Immature natural killer cell (primary cell): ENCODE data around the gene NIT2. TPM values are rescaled to one million over a fixed set of nuclear protein-coding genes. Genes with fewer than 3 reads are reported as not detected.

Experiments used
- DNase-seq, 3 donors: peaks; one replicate each; pipeline ENCODE4 v3.0.0; 2022; ENCODE audit warnings: mixed read lengths in 1 of 3
- H3K27ac Mint-ChIP-seq, 6 donors: one replicate each; pipeline ENCODE4 v1.8.0; 2020; ENCODE audit warnings: mixed read lengths in 6 of 6, mild to moderate bottlenecking in 5 of 6, inconsistent platforms in 4 of 6, moderate library complexity in 3 of 6
- H3K27me3 Mint-ChIP-seq, 3 donors: one replicate each; pipeline ENCODE4 v1.8.0; 2020 to 2021; ENCODE audit warnings: low read depth in 3 of 3, mild to moderate bottlenecking in 3 of 3, mixed read lengths in 3 of 3, moderate library complexity in 3 of 3, inconsistent platforms in 1 of 3
- H3K36me3 Mint-ChIP-seq, 3 donors: one replicate each; pipeline ENCODE4 v1.8.0; 2020; ENCODE audit warnings: mixed read lengths in 3 of 3, inconsistent platforms in 2 of 3, mild to moderate bottlenecking in 2 of 3
- H3K4me1 Mint-ChIP-seq, 2 donors: one replicate each; pipeline ENCODE4 v1.8.0; 2020; ENCODE audit warnings: inconsistent platforms in 2 of 2, mild to moderate bottlenecking in 2 of 2, mixed read lengths in 2 of 2, moderate library complexity in 1 of 2
- H3K4me3 Mint-ChIP-seq, 5 donors: one replicate each; pipeline ENCODE4 v1.8.0; 2020; ENCODE audit warnings: mild to moderate bottlenecking in 5 of 5, mixed read lengths in 5 of 5, inconsistent platforms in 3 of 5, moderate library complexity in 3 of 5
- H3K9me3 Mint-ChIP-seq, 6 donors: one replicate each; pipeline ENCODE4 v1.8.0; 2020; ENCODE audit warnings: mild to moderate bottlenecking in 6 of 6, mixed read lengths in 6 of 6, inconsistent platforms in 4 of 6, moderate library complexity in 3 of 6
- polyA plus RNA-seq, 3 donors: library from polyadenylated mRNA; unstranded; fragments of 300-500 nt; fragmentation: Illumina TruSeq; gene quantifications; one replicate each; pipeline ENCODE4 v1.2.3, GENCODE V29; 2021

The NIT2 gene, protein sequence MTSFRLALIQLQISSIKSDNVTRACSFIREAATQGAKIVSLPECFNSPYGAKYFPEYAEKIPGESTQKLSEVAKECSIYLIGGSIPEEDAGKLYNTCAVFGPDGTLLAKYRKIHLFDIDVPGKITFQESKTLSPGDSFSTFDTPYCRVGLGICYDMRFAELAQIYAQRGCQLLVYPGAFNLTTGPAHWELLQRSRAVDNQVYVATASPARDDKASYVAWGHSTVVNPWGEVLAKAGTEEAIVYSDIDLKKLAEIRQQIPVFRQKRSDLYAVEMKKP
- 10 to 100 TPM; 35.6 to 46.0 (median 41.7) TPM for polyA plus RNA-seq

DNA sequence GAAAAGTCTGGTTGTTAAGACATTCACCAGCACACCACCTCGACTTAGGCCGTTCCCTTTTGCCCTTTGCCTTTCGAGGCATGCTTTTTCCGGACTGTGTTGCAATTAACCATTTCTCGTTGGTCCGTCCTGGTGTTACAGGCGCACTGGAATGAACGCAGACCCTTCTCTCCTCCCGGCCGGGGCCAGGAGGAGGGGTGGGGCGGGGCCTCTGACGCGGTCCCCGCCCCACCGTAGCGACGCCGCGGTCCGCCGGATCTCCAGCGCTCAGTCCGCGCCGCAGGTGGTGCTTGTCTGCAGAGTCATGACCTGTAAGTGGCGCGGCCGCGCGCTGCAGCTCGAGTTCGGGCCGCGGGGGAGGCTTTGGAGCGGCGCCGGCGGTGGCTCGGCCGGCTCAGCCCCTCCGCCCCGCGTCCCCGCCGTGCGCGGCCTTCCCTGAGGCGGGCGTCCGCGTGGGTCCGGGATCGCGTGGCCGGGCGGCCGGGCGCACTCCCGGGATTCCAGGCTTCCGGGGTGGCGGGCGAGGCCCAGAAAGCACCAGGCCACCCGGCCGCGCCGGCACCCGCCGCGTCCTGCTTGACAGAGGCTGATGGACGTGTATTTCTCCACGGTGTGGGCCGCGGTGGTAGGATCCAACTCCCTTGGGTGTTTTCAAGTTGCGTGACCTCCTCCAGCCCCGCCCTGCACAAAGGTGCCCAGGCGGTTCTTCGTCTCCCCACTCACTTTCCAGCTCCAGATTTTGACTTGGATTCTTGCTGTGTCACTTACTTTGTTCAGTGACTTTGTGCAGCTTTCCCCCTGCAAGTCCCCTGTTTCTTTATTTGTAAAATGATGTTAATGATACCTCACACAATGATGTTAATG, at the start of gene NIT2:
Gene NIT2 (plus strand): TSS at position 270 of the 864 bp plus-strand sequence. CDS start 35 bp downstream, at position 305.
- H3K27me3 Mint-ChIP-seq = peaks cover 6 to 8% (median 7%) of the 10 kb centered on the region in 3 donors
- H3K4me1 Mint-ChIP-seq = peaks cover 21 to 28% of the 10 kb centered on the region in 2 donors

DNA sequence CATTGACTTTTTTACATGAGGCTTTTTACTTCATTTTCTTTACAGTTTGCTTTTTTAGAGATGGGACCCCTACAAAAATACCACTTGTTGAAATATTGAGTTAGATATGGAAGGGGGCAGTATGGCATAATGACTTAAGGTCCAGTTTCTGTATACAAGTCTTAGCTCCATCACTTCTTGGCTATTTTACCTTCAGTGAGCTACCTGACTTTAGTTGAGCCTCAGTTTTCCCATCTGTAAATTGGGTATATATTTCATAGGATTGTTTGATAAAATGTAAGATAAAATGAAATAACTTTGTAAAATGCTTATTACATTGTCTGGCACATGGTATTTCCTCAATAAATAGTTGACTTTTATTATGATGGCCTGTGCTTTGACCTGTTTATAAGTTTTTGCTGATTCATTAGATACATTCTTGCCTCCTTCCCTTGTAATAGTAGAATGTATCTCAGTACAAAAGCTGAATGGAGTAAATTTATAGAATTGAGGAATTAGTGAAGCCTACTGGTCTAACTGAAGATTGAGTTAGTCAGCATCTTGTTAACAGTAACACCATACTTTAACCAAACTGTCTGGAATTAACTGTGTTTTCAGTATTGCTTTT, 46.2 kb upstream of the NIT2 start:
- no peak overlapping the region for H3K27ac Mint-ChIP-seq
- H3K27me3 Mint-ChIP-seq = peaks cover 0 to 1% (median 0%) of the 10 kb centered on the region in 3 donors
- no peak for DNase-seq
- H3K9me3 Mint-ChIP-seq = no peaks in the 10 kb centered on the region
- peaks cover 10 to 24% (median 17%) of the 10 kb centered on the region in 3 donors for H3K36me3 Mint-ChIP-seq
- H3K4me1 Mint-ChIP-seq = peaks cover 0 to 15% of the 10 kb centered on the region in 2 donors
- no peak overlapping the region for H3K4me3 Mint-ChIP-seq

More for the DNA sequence above, at the start of gene NIT2:
- H3K36me3 Mint-ChIP-seq = peaks cover 0 to 8% (median 0%) of the 10 kb centered on the region in 3 donors
- peak; percentile 75 to 80 (median 79) for DNase-seq
- no peaks in the 10 kb centered on the region for H3K9me3 Mint-ChIP-seq
- peak within 1 kb of the TSS; percentile 89 to 95 (median 93) for H3K4me3 Mint-ChIP-seq
- H3K27ac Mint-ChIP-seq = peak within 1 kb of the TSS; percentile 83 to 93 (median 92)

DNA sequence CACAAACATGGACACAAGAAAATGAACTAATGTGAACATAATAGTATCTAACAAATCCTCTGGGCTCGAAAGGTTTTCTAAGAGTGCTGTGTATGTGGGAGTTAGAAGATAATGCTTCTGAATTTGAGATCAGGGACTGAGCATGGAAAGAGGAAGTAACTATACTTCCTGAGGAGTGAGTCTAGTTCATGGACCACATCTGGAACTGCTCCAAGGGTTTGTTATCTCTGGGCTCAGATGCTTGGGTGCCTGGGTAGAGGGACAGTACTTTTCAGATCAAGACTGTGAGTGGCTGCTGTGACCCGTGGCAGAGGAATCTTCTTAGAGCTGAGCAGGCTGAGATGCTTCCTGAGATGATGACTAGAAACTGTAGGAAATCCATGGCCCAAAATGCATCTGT, 45.2 kb upstream of the NIT2 start:
- H3K27ac Mint-ChIP-seq = peak overlapping the region in 1 of 6 donors; percentile 11
- no peak overlapping the region for H3K4me3 Mint-ChIP-seq
- H3K9me3 Mint-ChIP-seq = no peaks in the 10 kb centered on the region
- H3K4me1 Mint-ChIP-seq = peaks cover 0 to 6% of the 10 kb centered on the region in 2 donors
- DNase-seq = no peak
- peaks cover 10 to 22% (median 15%) of the 10 kb centered on the region in 3 donors for H3K36me3 Mint-ChIP-seq
- peaks cover 0 to 1% (median 0%) of the 10 kb centered on the region in 3 donors for H3K27me3 Mint-ChIP-seq

DNA sequence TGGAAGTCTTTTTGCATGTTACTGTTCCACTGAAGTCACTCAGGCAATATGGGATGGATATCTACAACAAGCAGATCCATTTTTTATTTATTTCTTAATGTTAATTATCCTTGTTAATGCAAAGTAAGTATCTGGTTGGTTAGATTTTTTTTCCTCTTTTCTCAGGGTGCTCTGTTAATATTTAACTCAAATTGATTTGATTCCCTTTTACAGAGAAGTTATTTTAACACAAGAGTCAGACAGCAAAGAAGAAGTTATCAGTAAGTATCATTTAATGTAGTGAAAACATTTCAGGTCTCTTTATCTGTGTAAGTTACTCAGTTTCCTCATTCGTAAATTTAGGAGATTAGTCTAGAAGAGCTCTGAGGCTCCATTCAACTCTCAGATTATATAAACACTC, 39.5 kb upstream of the NIT2 start:
- DNase-seq = no peak
- Mint-ChIP-seq H3K36me3 (peaks cover 28 to 34% (median 28%) of the 10 kb centered on the region in 3 donors), H3K9me3 (no peaks in the 10 kb centered on the region), H3K4me1 (no peaks in the 10 kb centered on the region), H3K27me3 (peaks cover 0 to 1% (median 0%) of the 10 kb centered on the region in 3 donors), H3K4me3 (no peak overlapping the region), H3K27ac (no peak overlapping the region)

DNA sequence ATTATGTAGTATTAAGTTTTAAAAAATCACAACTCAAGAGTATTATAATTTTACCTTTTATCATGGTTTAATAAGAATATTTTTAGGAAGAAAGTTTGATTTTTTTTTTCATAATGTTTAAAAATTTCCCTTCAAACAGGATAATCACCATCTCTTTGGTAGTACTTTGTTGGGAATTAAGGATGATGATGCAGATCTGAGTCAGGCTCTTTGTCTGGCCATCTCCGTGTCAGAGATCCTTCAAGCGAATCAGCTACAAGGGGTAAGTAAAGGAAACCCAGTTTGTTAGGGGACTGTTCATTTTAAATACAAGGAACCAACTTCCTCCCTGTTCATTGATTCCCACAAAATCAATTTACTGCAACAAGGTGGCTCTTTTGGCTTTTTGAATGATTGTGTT, 36.8 kb upstream of the NIT2 start:
- H3K4me3 Mint-ChIP-seq = no peak overlapping the region
- H3K27ac Mint-ChIP-seq = no peak overlapping the region
- H3K4me1 Mint-ChIP-seq = no peaks in the 10 kb centered on the region
- no peaks in the 10 kb centered on the region for H3K9me3 Mint-ChIP-seq
- H3K36me3 Mint-ChIP-seq = peaks cover 23 to 39% (median 28%) of the 10 kb centered on the region in 3 donors
- no peaks in the 10 kb centered on the region for H3K27me3 Mint-ChIP-seq
- DNase-seq = no peak

DNA sequence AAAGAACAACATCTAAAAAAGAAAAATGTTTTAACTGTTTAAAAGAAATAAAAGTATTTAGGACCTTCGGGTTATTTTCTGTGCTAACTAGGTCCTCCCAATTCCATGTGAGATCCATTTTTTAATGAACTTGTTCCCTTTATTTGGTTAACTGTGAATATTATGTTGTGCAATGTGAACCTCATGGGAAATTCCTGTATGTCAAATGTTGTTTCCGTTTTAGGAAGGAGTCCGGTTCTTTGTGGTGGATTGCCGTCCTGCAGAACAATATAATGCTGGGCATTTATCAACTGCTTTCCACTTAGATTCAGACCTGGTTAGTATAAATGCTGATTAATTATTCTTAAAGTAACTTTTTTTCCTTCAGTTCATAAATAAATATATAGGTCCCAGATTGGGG, 35.5 kb upstream of the NIT2 start:
- Mint-ChIP-seq H3K27ac (no peak overlapping the region), H3K4me3 (no peak overlapping the region), H3K4me1 (no peaks in the 10 kb centered on the region), H3K36me3 (peaks cover 23 to 43% (median 28%) of the 10 kb centered on the region in 3 donors), H3K27me3 (no peaks in the 10 kb centered on the region), H3K9me3 (no peaks in the 10 kb centered on the region)
- DNase-seq = no peak

DNA sequence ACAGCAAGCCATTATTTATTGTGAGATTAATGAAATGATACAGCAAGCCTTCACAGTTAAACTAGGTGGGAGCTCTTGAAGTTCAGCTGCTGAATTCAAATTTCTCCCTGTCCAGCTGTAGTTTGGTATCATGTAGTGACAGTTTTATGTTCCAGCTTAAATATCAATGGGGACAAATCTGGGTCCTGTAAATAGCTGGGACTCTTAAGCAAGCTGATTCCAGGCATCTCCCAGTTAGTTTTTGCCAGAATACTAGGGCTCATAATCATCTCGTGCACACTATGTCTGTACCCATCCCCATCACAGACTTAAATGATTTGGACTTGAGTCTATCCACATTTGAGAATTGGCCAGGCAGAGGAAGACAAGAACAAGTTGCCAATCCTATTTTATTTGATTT, 27.9 kb upstream of the NIT2 start:
- Mint-ChIP-seq H3K4me3 (no peak overlapping the region), H3K27me3 (no peaks in the 10 kb centered on the region), H3K36me3 (peaks cover 14 to 34% (median 15%) of the 10 kb centered on the region in 3 donors), H3K27ac (peak overlapping the region in 1 of 6 donors; percentile 23), H3K4me1 (no peaks in the 10 kb centered on the region), H3K9me3 (no peaks in the 10 kb centered on the region)
- DNase-seq = no peak

DNA sequence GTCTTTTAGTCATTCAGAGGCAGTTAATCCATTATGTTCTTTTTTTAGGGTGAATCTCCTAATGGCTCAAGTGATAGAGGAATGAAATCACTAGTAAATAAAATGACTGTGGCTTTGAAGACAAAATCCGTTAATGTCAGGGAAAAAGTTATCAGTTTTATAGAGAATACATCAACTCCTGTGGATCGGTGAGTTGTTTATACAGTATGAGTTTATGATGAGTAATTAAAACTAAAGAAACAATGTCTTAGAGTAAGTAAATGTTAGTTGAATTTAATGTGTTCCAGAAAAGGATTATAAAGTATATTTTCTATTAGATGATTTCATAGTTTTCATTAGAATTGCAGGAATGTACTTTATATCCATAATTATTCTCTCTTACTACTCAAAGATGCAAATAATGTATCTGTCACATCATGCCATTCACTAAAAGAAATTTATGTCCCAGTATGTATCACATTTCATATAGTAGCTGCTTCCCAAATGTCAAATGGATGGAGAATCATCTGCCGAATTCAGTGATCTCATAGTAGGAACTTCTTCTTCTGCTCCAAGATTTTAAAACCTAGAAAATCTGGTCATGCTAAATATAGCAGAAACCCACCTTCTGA, 24.1 kb upstream of the NIT2 start:
- Mint-ChIP-seq H3K4me3 (no peak overlapping the region), H3K36me3 (peaks cover 8 to 28% (median 13%) of the 10 kb centered on the region in 3 donors), H3K27me3 (no peaks in the 10 kb centered on the region), H3K27ac (no peak overlapping the region), H3K4me1 (no peaks in the 10 kb centered on the region), H3K9me3 (no peaks in the 10 kb centered on the region)
- DNase-seq = no peak

DNA sequence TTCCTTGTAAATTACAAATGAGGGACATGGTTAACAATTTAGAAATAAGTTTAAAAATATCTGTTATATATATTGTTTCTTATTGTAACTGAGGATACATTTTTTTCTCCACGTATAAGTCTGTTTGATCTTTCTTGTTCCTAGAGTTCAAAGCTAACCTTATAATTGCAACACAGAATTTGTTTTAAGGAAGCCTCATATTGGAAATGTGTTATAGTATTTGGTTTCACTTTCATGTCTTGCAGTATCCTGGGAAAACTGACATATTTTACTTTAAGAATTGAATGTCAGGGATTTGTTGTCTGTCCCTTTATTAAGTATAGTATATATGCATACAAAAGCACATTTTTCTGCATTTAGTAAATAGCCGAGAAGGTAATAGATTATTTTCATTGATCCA, 23.5 kb upstream of the NIT2 start:
- no peak for DNase-seq
- no peaks in the 10 kb centered on the region for H3K9me3 Mint-ChIP-seq
- peak overlapping the region in 3 of 6 donors; percentile 9 to 51 (median 12) for H3K27ac Mint-ChIP-seq
- no peaks in the 10 kb centered on the region for H3K4me1 Mint-ChIP-seq
- peaks cover 7 to 22% (median 8%) of the 10 kb centered on the region in 3 donors for H3K36me3 Mint-ChIP-seq
- no peak overlapping the region for H3K4me3 Mint-ChIP-seq
- H3K27me3 Mint-ChIP-seq = no peaks in the 10 kb centered on the region

DNA sequence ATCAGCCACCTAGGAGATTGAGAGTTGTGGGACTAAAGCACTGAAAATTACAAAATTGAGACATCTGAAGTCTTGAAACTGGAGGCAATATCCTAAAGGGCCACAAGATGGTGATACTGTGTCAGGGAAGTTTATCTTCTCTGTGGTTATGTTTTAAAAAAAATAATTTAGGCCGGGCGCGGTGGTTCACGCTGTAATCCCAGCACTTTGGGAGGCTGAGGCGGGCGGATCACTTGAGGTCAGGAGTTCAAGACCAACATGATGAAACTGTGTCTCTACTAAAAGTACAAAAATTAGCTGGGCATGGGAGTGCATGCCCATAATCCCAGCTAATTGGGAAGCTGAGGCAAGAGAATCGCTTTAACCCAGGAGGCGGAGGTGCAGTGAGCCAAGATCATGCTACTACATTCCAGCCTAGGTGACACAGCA, 17.9 kb upstream of the NIT2 start:
- peak overlapping the region in 4 of 6 donors; percentile 39 to 75 (median 64) for H3K27ac Mint-ChIP-seq
- H3K36me3 Mint-ChIP-seq = peaks cover 6 to 7% (median 7%) of the 10 kb centered on the region in 3 donors
- H3K4me3 Mint-ChIP-seq = peak overlapping the region; percentile 6 to 73 (median 64)
- H3K4me1 Mint-ChIP-seq = peaks cover 14 to 23% of the 10 kb centered on the region in 2 donors
- no peaks in the 10 kb centered on the region for H3K9me3 Mint-ChIP-seq
- DNase-seq = peak; percentile 46 to 57 (median 53)
- H3K27me3 Mint-ChIP-seq = no peaks in the 10 kb centered on the region

DNA sequence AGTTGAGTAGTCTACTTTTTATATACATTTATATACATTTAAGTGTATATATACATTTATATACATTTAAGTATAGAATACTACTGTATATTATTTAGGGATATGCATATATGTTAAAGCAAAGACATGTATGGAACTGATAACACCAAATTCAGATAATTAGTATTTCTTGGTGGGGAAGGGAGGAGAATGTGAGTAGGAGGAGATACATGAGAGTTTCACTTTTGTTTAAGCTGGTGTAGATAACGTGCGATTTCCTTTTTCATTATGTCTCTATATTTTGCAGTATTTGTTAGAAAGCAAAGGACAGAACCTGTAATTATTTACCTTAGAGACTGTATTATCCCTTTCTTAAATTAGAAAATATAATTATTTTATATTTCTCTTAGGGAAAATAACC, 16.6 kb upstream of the NIT2 start:
- Mint-ChIP-seq H3K27me3 (no peaks in the 10 kb centered on the region), H3K36me3 (peaks cover 6 to 7% (median 7%) of the 10 kb centered on the region in 3 donors), H3K4me1 (peaks cover 14 to 23% of the 10 kb centered on the region in 2 donors), H3K4me3 (peak overlapping the region; percentile 9 to 71 (median 50)), H3K27ac (peak overlapping the region in 5 of 6 donors; percentile 56 to 91 (median 88)), H3K9me3 (no peaks in the 10 kb centered on the region)
- DNase-seq = no peak

DNA sequence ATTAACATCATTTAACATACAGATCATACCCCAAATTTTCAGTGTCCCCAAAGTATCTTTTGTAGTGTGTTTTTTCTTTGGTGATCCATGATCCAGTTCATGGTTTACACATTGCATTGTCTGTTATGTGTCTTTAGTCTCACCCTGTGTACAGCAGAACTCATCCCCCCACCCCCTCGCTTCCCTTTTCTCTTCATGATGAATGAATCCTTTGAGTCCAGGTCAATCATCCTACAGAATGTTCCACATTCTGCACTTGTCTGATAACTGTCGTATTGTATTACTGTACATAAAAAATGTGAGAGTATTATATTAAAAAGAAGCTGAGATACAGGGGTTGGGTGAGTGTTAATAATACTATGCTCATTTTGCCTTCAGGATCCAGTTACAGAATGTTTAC, 14.6 kb upstream of the NIT2 start:
- Mint-ChIP-seq H3K4me1 (peaks cover 14 to 23% of the 10 kb centered on the region in 2 donors), H3K36me3 (peaks cover 6 to 7% (median 7%) of the 10 kb centered on the region in 3 donors), H3K27ac (no peak overlapping the region), H3K27me3 (no peaks in the 10 kb centered on the region), H3K9me3 (no peaks in the 10 kb centered on the region), H3K4me3 (no peak overlapping the region)
- DNase-seq = no peak

DNA sequence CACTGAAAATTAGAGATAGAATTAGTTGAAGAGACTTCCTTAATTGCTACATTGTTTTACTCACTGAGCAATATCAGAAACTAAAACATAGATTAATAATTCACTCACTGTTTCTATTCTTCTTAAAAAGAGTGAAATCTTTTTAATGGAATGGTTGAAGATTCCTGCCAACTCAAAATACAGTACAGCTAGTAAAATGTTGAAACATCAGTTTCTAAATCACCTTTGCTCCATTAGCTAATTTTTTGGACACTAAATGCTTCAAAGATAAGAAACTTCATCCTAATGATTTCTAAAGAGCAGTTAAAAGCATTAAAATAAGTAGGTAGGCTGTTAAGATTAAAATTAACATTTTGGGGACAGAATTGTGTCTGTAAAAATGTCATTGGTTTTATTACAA, 10.5 kb upstream of the NIT2 start:
- Mint-ChIP-seq H3K9me3 (peaks cover 0 to 2% (median 0%) of the 10 kb centered on the region in 6 donors), H3K4me3 (no peak overlapping the region), H3K36me3 (peaks cover 17 to 26% (median 21%) of the 10 kb centered on the region in 3 donors), H3K27me3 (peaks cover 0 to 2% (median 0%) of the 10 kb centered on the region in 3 donors), H3K4me1 (no peaks in the 10 kb centered on the region), H3K27ac (no peak overlapping the region)
- DNase-seq = no peak
